Stimulated activated CD8-positive, alpha-beta memory T cell treated with anti-CD3 and anti-CD28 coated beads, Interleukin-7, amount 100 ng/mL, for 1 hour (primary cell): ENCODE results near the gene ALDH18A1.
"Not testable (repeated sequence)": the region's sequence is repeated elsewhere in the genome, so short reads cannot be mapped to it uniquely, and the experiment has no call there.

ENCODE experiments used
- DNase-seq, 2 donors: peaks; one replicate each; pipeline ENCODE4 v3.0.0-alpha.2; 2020; ENCODE audit warnings: low read depth in 2 of 2

ALDH18A1 gene

DNA sequence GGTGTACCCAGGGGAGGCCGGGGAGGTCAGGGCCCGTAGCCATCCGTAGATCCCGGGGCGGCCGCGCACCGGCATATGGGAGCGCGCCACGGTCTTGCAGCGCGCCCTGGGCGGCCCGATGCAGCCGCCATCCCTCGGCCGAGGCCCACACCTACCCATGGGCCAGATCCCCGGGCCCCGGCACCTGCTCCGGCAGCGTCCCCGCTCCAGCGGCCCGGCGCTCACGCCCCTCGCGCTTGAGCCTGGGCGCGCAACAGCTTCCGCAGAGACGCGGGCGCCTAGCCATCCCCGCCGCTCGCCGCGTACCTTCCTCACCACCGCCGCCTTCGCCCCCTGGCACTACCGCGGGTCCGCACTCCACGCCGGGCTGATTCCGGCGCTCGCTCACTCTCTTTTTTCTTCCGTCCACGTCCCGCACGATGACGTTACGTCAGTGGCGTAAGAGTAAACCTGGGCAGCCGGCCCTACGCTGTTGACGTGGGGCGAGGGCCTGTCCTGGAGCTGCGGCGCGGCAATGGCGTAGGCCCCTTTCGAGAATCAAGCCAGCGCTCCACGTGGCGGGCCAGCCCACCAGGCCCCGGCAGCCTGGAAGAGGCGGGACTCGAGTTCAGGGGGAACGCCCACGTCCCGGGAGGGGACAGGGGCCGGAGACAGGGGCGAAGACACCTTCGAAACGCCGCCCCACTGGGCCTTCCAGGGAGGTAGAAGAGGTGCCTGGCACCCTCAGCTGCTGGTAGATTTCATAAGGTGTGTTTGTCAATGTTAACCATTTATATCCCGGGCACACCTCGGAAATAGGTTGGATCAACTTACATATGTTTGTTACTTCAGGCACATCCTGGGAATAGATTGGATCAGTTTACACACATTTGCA lies at the start of gene ALDH18A1:
Gene ALDH18A1 (minus strand): TSS at position 421 of the 874 bp plus-strand sequence. CDS start 3,334 bp downstream, outside the sequence.
- peak; percentile 86 to 90 for DNase-seq

DNA sequence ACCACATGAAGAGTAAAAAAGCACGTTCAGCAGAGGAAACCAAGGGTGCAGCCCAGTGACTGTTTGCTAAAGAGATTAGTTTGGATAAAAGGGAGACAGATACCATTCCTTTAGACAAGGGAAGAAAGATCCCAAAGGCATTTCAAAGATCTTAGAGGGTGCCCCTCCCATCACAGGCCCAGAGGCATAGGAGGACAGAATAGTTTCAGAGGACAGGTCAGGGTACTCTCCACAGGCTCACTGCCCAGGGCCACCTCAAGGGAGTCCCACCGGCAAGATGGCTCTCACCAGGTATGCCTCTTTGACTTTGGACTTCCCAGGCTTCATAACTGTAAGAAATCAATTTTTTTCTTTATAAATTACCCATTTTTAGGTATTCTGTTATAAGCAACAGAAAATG lies 41.9 kb upstream of the ALDH18A1 start:
- no peak for DNase-seq

DNA sequence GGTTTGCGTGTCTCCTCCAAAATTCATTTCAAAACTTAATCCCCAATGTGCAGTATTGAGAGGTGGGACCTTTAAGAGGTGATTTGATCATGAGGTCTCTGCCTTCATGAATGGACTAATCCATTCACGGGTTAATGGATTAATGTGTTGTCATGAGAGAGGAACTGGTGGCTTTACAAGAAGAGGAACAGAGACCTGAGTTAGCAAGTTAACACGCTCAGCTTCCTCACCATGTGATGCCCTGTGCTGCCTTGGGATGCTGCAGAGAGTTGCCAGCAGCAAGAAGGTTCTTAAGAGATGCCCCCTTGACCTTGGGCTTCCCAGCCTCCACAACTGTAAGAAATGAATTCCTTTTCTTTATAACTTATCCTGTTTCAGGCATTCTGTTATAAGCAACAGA lies 40.9 kb upstream of the ALDH18A1 start:
- no peak for DNase-seq

DNA sequence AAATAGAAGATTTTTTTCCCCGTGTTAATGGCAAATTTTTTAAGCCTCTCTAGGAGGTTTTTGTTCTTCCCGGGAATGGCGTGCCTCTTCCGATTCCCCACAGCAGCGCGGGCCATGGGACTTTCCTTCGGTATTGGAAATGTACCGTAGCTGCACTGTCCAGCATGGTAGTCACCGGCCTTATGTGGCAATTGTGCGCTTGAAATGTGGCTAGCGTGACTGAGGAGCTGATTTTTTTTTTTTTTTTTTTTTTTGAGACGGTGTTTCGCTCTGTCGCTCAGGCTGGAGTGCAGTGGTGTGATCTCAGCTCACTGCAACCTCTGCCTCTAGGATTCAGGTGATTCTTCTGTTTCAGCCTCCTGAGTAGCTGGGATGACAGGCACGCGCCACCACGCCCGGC lies 38.2 kb upstream of the ALDH18A1 start:
- DNase-seq = no peak

DNA sequence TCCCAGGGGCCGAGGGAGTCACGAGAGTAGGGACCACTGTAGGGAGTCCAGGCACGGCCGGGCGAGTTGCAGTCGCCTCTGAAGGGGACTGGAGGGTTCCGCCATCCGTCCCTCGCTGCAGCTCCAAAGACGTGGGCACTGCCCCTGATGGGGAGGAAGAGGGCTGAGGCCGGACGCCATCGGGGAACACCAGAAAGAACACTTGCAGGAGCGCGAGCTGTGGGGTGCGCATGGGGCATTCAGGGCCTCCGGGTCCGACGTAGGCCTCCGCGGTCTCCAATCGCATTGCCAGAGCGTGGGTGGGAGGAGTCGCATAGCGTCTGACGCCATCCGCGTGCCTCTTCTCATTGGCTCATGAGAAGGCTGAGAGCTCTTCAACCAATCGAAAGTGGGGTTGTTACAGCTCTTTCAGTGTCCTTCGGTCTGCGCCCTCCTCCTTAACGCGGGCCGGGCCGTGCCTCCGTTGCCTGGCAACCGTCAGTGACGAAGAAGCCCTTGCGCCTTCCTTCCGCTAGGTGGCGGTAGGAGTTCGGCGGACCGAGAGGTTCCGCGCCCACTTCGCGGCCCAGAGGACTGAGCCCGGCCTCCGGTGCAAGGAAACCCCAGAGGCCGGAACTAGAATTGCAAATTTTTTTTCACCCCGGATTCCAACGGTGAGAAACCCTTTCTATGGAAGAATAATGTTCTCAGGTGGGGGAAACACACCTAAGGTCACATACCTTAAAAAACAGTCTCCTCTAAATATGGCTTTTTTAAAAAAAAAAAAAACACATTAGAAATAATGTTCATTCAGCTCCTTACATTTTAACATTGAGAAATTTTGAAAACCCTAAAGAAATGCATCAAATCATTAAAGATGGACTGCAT lies 37.4 kb upstream of the ALDH18A1 start, which contains the start of gene TCTN3:
Gene TCTN3 (minus strand): TSS at position 260 of the 867 bp plus-strand sequence. CDS start 28 bp downstream, at position 232.
- DNase-seq = peak; percentile 88

DNA sequence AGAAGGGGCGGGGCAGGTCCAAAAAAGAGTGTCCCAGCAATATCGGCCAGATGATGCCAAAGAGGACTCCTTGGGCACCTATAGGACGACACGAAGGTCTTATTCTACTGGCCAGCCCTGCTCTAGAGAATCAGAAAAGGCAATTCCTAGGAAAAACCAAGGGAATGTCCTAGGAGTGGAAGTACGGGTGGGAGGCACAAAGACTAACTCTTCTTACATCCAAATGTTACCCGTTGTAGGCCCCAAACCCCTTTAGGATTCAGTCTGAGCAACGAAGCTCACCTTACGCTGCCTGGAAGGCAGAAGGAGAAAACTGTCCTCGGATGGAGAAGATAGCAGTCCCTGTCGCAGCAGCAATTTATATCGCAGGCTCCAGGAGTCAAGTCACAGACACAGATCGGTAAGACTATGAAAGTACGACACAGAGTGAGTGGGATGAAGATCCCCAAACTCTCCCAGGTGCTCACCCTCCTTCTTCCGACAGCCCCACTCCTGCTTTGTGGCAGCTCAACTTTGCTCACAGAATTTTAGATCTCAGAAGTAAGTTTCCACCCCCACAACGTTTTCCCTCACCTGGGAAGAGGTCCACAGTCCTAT lies 36.7 kb upstream of the ALDH18A1 start:
- no peak for DNase-seq

DNA sequence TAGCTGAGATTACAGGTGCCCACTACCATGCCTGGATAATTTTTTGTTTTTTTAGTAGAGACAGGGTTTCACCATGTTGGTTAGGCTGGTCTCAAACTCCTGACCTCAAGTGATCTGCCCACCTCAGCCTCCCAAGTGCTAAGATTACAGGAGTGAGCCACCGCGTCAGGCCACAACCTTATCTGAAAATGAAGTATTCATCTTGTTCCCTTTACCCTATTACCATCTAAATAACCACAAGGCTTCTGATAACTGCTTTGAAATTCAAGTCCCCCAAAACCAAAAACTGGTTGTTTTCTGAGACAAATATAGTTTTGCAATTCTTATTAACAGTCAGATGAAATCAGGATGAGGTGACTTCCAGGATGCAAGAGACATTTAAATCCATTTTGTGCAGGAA lies 34.8 kb upstream of the ALDH18A1 start:
- DNase-seq = no peak

DNA sequence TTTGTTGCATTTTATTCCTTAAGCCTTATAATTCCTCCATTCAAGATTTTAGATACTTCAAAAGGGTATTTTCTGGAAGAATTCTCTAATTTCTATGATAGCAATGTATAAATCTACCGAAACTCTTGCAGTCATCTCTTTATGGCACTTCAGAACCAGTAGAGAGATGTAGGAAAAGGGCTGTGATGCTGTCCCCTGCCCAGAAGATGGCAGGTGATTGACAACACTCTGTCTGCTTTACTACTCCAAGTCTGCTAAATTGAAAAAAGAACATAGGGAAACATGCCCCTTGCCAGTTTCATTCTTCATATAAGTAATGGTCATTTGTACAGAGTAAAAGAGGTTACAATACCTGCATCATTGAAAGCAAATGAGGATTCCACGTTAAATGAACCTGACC lies 32.1 kb upstream of the ALDH18A1 start:
- DNase-seq = no peak

DNA sequence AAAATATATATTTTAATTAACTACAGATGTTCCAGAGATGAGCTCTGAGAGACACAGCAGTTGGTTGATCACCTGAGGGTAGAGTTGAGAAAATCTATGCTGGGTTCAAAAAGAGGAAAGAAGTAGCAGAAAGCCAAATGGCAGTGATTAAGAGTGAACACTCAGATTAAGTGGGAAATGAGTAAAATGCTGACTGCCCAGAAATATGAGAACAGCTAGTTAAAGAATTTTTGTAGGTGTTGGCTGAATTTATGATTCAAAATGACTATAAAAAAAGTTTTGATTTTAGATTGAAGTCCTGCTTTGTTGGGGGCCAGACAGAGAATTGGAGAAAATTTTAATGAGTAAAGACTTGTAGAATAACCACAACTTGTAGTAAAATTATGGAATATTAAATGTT lies 27.5 kb upstream of the ALDH18A1 start:
- no peak for DNase-seq

DNA sequence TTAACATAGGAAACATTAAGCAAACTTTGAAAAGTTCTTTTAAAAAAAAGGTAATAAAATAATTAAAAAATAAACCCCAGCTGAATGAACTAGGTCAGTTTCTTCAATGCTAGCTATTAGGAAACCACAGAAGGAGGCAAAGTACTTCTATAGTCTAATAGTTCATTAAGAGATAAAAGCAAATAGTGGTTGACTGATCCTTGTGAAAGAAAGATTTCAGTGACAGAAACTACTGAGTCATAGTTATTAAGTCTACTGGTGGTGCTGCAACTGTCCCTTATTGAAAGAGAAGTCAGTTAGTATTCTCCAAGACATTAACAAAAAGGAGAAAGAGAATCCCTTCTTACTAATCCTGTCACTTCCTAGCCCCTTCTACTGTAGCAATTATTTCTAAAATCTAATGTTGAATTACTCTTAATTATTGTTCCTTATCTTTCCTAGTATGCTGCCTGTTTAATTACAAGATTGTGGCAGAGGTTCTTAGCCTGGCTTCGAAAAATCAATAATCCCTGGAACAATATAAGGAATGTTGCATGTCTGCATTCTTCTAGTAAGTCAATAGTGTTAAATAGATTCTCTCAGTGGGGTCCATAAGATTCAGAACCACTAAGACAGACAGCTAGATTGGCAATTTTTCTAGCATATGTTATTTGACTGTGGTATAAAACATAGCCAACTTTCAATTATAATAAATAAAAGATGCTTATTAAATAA lies 19.0 kb upstream of the ALDH18A1 start:
- DNase-seq = no peak

DNA sequence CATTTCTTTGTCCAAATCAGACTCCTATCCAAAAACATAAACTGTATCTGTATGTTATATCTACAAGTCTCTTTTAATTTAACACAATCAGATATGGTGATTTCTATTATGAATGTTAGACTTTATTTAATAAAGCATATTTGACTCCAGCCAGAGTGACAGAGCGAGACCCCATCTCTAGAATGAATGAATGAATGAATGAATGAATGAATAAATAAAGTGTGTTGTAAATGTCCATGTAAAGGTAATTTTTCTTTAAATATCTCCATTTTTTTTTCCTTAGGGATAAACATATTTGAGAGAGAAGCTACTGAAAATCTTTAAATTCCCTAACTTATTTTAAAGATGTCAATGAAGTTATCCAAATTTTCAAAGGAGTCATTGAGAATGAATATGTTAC lies 18.1 kb upstream of the ALDH18A1 start:
- DNase-seq = no peak

DNA sequence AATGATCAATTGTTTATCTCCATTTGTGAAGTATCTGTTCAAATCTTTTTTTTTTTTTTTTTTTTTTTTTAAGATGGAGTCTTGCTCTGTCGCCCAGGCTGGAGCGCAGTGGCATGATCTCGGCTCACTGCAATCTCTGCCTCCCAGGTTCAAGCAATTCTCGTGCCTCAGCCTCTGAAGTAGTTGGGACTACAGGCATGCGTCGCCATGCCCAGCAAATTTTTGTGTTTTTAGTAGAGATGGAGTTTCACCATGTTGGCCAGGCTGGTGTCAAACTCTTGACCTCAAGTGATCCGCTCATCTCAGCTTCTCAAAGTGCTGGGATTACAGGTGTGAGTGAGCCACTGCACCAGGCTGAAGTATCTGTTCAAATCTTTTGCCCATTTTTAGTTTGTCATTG lies 16.1 kb upstream of the ALDH18A1 start:
- DNase-seq = not testable (repeated sequence)

DNA sequence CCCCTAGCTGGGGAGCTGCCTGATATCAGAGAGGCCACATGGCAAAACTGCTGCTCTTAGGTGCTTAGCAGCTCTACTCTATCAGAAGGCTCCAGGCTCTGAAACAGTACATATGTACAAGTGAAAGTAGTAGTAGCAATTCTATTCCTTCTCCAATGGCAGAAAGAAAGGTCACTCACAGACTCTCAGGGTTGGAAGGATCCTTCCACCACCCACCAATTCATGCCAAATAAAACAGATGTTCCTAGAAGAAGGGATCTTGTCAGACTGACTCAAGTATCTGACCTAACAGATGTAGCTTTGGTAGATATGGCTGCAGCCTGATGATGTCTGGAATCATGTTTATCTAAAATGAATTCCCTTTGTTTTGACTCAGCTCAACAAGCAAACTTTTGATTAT lies 8.0 kb upstream of the ALDH18A1 start:
- DNase-seq = no peak

DNA sequence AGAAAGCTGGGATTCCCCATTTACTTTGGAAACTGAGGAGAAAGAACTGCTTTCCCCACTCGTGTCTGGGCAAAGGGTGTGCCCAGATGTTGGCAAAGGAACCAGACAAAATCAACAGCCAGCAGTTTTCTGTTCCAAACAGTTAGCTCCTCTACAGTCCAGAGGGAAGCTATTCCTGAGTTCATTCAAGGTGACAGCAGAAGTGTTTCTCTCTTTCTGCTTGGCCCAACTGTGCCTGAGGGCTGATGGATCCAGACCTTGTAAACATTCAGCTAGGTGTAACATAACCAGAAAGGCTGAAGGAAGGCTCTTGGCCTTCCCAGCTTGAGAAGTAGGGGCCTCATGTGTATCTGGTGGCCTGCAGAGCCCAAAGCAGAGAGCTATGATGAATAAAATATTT lies 7.0 kb upstream of the ALDH18A1 start:
- DNase-seq = no peak

DNA sequence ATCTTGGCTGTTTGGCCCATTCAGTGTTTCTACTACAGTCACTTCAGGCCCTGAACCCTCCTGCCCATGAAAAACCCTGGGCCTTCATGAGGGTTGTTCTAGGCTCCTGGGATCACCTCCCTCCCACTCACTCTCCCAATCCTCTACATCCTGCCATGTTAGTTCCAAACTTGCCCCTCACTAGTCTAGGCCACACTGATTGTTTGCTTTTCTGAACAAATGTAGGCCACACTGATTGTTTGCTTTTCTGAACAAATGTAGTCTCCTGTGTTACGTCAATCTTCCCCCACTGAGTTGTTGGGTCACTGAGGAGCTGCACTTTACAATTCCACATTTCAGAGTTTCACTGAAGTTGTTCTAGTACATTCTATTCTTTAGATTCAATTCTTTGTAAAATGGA lies 5.3 kb upstream of the ALDH18A1 start:
- DNase-seq = no peak

DNA sequence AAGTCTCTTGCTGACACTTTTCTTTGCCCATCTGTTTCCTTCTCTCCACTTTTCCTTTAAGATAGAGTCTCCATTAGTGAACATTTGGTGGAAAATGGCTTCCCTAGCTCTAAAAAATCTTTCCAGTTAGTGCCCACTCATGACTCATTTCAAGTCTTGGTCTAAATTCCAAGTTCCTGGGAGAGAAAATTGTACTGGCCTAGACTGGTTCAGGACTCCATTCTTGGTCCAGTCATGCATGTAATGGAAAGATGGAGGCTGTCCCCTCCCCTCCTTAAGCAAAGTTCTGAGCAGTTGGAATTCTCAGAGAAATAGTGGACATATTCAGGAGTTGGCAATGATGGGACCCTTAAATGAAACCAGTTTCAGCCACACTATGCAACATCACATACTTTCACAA lies 3.8 kb upstream of the ALDH18A1 start:
- no peak for DNase-seq

DNA sequence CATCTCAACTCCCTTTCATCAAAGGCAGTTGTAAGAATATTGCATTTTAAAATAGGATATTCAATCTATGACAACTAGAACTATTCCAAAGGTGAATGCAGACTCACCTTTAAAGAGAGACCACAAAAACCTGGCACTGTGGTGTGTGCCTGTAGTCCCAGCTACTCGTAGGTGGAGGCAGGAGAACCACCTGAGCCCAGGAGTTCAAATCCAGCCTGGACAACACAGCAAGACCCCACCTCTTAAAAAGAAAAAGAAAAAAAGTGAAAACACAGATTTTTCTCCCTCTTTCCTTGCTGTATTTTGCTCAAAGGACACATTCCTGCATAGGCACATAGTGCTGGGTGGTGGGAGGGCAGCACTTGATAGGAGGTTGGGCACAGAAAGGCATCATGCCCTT lies 739 bp upstream of the ALDH18A1 start:
- no peak for DNase-seq

DNA sequence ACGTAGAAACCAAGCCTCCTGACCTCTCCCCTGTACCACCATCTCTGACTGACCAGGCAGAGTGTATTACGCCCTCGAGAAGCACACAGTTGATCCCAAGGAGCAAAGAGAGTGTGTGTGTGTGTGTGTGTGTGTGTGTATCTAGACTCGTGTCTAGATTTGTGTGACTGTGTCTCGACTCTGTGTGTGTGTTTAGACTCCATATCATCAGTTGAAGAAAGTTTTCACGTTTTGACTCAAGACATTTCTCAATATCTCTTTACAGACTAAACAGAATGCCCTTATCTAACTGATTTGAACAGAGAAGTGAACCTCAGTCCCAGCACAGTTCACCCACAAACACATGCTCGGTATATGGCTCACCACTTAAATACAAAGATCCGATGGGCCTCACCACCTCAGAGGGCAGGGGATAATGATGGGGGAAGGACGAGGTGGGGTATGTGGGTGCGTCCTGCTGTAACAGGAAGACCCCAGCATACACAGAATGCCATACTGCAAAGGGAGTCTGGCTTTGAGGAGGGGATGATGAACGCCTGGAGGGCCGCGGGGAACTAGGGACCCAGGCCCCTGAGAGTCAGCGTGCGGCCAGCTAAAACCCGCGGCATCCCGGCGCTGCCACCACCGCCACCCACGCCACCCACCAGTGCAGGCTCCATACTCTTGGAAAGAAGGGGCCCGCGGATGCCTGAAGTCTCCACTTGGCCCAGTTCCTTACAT lies 780 bp downstream of the ALDH18A1 start:
- no peak for DNase-seq

DNA sequence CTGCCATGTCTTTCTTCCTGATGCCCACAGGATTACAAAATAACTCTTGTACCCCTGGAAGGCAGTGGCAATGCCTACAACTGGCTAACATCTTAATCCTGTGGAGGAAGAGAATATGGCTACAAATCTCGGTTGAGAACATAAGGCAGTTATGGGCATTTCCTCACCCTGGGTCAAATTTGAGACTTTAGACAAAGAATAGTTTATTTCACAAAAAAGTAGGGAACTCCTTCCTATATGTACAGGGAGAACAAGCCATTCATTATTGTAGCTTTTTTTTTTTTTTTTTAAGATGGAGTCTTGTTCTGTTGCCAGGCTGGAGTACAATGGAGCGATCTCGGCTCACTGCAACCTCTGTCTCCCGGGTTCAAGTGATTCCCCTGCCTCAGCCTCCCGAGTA lies 2.6 kb downstream of the ALDH18A1 start:
- no peak for DNase-seq

DNA sequence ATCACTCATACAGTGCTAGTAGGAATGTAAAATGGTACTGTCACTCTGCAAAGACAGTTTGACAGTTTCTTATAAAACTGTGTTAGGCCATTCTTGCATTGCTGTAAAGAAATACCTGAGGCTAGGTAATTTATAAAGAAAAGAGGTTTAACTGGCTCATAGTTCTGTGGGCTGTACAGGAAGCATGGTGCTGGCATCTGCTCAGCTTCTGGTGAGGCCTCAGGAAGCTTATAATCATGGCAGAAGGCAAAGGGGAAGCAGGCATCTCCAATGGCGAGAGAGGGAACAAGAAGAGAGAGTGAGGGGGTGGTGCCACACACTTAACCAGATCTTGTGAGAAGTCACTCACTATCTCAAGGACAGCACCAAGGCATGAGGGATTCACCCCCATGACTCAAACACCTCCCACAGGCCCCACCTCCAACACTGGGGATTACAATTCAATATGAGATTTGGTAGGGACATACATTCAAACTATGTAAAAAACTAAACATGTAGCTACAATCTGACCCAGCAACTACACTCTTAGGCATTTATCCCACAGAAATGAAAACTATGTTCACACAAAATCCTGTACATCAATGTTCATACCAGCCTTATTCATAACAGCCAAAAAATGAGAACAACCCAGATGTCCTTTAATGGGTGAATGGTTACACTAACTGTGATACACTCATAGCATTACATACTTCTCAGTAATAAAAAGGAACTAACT lies 5.0 kb downstream of the ALDH18A1 start:
- no peak for DNase-seq
